NCI-H446 treated with DMSO at 0.1 percent for 48 hours (cell line): Measurements from ENCODE around the gene CBFA2T3.

Experiments used
- DNase-seq: peaks from one replicate; lab custom pipeline; 2025; lab: John Stamatoyannopoulos, UW

The CBFA2T3 gene

GRCh38 chr16:88976366-88977017 lies 515 bp downstream of the CBFA2T3 start:
- DNase-seq: no peak

DNA sequence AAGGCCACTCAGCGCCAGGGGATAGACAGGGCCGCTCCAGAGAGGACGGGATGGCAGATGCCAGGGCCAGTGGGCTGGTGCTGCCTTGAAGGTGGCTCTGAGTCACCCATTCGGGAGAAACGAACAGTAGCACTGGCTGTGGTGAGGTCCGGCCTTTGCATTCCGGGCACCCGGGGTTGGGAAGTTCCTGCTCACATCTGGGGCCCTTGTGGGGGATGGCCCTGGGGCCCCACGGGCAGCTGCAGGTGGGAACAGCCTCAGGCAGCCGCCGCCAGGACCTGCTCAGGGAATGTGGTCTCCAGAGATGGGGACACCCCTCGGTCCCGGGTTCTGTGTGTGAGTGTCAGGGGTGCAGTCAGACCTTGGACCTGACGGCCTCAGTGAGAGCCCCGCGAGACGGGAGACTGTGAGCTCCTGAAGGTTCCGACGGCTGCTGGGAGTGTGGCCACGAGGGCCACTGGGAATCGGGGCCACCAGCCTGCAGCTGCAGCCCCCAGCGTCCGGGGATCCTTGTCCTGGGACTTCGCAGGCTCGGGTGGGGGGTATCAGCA lies 1.4 kb downstream of the CBFA2T3 start:
- DNase-seq: no peak

DNA sequence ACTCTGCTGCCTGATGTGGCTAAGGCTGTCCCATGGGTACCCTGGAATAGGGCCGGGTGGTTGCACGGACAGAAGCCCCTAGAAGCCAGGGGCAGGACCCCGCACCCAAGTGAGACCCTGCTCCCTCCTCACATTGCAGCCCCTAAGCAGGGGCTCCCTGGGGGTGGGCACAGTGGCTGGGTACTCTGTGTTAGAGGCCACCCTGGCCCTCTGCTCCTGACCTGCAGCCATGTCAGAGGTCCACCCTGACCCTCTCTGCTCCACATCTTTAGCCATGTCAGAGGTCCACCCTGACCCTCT lies 2.1 kb downstream of the CBFA2T3 start:
- DNase-seq: no peak

DNA sequence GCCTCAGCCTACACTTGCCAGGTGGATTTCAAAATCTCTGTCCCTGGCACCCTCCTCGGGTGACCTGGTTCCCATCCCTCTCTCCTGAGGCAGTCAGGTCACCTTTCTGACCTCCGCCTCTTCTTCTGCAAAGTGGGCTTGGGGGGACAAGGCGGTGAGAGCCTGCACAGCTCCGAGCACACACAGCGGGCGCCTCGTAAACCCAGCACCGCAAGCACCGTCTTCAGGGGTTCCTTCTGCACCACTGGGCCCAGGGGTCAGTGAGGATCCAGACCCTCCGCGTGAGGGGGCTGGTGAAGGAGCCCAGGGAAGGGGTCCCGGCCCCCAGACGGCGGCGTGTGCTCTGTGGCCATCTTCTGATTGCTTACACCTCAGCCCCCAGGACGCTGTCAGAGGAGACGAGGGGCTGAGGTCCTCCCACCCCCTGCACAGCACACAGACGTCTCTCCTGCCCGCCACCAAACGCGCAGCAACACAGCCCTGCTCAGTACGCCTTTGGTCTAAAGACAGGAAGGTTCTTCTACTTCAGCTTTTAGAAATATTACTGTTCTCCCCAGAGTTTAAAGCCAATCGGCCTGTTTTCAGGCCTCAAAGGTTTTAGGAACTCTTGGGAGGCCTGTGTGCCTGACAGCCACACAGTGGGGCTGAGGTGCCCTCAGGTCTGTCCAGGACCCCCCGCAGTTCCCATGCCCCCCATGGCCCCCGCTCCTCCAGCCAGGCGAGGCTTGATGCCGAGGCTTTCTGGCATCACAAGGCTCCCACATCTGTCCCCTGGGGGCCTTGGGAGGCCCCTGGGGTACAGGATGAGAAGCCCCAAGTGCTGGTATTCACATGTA lies 2.7 kb downstream of the CBFA2T3 start:
- no peak for DNase-seq

GRCh38 chr16:88973415-88974050 lies 3.5 kb downstream of the CBFA2T3 start:
- no peak for DNase-seq

DNA sequence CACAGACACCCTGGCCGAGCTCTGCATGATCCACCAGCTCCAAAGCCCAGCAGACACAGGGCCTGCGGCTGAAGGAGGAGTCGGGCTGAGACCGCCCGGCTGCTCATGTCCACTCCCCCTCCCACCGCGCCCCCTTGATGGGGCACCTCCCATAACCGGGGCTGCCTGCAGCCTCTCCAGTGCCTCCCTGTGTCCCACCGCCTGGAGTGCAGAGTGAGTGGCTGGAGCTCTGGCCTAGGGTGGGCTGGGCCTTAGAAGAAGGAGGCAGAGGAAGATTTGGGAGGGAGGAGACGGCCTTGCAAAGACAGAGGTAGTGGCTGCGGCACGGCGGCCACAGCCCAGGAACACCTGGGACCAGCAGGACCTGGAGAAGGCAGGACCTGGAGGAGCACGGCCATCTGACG lies 4.0 kb downstream of the CBFA2T3 start:
- no peak for DNase-seq

GRCh38 chr16:88972349-88972748 lies 4.7 kb downstream of the CBFA2T3 start:
- no peak for DNase-seq

DNA sequence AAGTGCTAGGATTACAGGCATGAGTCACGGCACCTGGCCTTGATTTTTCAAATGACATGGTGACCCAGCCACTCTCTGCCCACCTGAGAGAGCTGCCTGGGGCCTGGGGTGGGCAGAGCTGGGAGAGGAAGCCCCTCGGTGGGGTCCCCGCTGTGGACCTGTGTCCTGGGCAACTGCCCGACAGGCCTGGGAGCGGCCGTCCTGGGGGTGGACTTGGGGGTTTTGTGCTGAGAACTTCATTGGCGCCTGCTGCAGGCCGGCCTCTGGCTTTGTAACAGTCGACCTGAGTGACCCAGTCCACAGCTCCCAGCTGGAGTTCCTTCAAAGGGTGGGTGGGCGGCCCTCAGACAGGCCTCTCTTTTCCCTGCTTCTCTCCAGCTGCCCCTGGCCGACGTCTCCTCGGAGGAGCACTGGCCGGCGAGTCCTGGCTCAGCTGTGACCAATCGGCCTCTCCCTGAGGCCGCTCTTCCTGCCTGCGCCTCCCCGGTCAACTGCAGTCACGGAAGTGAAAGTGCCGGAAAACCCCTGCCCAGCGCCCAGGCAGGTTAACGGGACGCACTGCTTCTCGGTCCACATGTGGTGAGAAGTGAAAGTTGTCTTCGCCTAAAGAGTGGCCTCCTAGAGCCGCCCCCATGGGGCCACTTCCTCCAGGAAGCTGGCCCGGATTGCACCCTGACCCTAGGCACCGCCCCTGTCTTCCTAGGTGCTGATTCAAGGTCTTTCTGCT lies 5.5 kb downstream of the CBFA2T3 start:
- DNase-seq: no peak

DNA sequence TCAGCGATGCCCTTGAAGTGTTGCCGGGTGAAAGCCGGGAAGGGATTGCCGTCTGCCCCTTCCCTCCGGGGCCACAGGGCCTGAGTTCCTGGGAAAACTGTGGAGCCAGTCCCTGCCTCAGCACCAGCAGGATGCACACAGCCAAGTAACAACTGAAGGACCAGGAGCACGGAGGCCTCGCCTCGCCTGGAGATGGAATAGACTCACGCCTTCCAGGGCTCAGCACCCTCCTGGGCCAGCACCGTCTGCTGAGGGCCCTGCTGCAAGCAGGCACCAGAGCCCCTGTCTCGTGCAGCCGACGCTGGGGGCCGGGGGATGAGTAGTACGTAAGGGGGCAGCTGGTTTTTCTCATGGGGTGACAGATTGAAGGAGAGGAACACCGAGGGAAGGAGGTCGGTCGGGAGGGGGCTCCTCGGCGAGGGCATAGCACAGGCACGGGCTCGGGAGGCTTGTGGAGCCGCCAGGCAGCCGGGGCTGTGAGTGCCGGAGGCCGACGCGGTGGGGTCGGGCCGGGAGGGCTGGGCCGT lies 6.4 kb downstream of the CBFA2T3 start:
- DNase-seq: no peak

DNA sequence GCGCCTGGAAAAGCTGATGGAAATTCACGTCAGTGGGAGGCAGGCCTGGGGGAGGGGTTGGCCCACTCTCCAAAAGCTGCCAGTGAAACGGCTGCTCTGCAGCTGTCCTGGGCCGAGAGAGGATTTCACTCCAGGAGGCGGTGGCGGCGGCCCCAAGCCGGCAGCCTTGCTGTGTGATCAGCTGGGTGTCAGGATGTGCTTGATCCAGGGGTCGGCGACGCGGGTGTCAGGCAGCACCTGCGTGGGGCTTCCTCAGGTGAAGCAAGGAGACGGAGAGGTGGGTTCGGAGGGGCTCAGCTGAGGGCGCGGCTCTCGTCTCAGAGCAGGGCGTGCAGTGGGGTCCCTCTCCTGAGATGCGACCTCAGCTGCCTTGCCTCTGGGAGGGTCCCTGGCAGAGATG lies 7.0 kb downstream of the CBFA2T3 start:
- DNase-seq: no peak

- DNase-seq: no peak
Observed at GRCh38 chr16:88969361-88969831, 7.6 kb downstream of the CBFA2T3 start.

GRCh38 chr16:88968589-88969280 lies 8.3 kb downstream of the CBFA2T3 start:
- DNase-seq: no peak

DNA sequence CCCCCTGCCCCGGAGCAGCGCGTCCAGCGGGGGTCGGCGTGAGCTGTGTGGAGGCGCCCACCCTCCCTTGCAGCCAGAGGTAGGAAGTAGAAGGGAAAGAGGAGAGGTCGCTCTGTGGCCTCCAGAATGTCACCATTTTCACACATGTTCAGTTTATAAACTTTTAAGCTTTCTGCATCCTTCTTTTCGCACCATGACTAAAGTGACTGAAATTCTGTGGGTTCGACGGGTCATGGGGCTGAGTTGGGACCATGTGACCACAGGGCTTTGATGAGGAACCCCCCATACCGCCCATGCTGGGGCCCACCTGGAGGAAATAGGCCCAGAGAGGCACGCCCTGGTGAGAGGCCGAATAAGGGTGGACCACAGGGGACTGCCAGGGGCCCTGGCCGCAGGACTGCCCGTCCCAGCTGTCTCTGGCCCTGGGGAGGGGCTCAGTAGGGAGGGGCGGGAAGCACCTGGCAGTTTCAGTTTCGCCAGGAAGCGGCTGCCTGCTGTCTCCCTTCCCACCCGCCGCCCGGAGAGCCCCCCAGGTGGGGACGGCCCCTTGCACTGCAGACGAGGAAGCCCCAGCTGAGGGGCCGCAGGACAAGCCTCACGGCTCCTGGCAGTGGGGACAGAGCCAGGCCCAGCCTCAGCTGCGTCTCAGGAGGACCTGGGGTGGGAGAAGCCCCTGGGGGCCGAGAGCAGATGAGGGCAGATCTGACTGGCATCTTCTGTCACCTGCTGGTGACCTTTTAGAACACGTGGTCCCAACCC lies 9.0 kb downstream of the CBFA2T3 start:
- DNase-seq: no peak

GRCh38 chr16:88966986-88967829 lies 9.8 kb downstream of the CBFA2T3 start:
- DNase-seq: no peak

- no peak for DNase-seq
Observed at GRCh38 chr16:88965826-88966480, 11.1 kb downstream of the CBFA2T3 start.

DNA sequence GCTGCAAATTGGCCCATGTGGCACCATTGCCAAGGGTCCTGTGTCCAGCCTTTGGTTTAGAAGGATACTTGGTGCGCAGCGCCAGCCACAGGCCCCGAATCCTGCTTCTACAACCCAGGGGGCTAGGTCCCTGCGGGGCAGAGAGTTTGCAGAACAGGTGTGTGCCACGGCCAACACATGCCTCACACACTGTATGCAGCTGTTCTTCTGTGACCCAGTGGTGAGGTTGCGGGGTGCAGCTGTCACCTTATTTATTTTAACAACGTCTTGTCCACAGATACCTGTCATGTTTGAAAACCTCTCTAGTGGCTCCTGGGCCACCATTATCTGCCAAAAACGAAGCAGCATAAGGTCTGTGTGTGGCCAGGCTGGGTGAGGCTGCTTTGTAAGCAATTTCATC lies 11.6 kb downstream of the CBFA2T3 start:
- DNase-seq: no peak

- DNase-seq: no peak
Observed at GRCh38 chr16:88964636-88965035, 12.4 kb downstream of the CBFA2T3 start.

DNA sequence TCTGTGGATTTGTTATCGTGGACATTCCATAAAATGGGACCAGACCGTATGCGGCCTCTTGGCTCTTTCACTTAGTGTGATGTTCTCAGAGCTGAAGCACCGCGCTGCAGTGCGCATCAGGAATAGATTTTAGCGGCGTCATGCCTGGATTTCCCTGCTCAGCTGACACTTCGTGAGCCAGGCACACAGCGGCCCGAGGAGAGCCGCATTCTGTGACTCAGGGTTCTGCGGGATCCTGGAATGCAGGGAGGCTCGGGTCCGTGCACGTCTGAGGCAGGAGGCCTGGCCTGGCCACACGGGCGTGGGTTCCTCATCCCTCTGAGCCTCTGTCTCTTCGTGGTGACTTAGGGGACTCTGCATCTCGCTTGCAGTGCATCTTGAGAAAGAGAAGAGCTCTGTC lies 13.4 kb downstream of the CBFA2T3 start:
- DNase-seq: no peak

GRCh38 chr16:88962478-88963152 lies 14.4 kb downstream of the CBFA2T3 start:
- DNase-seq: no peak
